GM18520 (cell line): ENCODE measurements around the gene ATP2B3.

Experiments used
- ATAC-seq: cut with Tn5 transposase; IDR thresholded peaks from one replicate; pipeline ENCODE4 v1.9.1; 2021; ENCODE audit not compliant: unreplicated experiment

ATP2B3 gene

GRCh38 chrX:153564047-153564606 lies 46.7 kb downstream of the ATP2B3 start:
- ATAC-seq, result no peak

GRCh38 chrX:153565996-153566580 lies 48.6 kb downstream of the ATP2B3 start:
- no peak for ATAC-seq

DNA sequence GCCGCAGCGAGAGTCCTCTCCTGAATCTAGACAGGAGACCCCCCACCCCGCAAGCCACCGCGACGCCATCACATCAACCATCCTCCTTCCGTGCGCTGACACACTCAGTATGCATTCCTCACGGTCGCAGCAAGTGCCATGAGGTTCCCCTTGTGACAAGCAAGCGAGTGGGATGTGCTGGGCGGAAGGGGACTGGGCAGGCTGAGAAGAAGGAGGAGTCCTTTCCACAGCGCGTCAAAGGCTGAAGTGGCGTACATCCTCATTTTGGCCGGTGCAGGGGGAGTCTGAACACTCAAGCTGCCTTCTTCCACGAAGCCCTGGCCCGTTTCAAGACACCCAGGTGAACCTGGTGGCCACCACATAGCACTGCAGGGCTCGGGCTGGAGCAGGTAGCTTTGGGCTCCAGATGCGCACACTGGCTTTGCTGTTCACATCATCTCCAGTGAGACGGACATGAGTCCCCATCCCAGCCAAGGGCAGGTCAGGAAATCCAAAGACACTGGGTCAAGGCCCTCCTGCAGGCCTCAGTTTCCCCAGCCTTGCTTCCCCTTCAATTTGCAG lies 51.1 kb downstream of the ATP2B3 start:
- no peak for ATAC-seq

DNA sequence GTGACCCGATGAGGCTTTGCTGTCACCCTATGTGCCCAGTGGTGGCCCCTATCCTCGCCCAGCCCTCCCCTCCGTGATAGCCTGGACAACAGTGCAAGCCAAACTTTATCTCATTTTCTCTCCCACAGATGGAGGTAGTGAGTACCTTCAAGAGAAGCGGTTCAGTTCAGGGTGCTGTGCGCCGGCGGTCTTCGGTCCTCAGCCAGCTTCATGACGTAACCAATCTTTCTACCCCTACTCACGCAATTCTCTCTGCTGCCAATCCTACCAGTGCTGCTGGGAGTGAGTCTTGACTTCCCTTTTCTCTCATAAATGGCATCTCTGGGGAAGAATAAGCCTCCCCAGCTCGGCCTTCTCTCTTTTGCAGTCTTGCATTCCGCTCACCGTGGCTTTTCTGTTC lies 52.0 kb downstream of the ATP2B3 start:
- ATAC-seq, result no peak

DNA sequence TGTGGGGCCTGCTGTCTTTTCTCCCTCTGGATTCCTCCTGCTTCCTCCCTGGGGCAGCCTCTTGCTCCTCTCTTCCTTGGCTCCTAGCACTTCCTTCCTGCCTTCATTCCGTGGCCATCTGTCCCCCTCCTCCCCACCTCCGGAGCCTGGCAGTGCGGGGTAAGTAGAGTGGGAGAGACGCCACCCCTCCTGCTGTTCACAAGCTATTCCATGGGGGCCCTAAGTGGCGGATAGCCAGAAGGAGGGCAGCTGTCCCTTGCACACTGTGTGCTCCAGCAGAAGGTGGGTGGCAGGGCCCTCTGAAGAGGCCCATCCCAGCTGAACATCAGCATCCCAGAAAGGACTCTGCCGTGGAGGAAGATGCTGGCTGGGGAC lies 54.1 kb downstream of the ATP2B3 start:
- no peak for ATAC-seq

DNA sequence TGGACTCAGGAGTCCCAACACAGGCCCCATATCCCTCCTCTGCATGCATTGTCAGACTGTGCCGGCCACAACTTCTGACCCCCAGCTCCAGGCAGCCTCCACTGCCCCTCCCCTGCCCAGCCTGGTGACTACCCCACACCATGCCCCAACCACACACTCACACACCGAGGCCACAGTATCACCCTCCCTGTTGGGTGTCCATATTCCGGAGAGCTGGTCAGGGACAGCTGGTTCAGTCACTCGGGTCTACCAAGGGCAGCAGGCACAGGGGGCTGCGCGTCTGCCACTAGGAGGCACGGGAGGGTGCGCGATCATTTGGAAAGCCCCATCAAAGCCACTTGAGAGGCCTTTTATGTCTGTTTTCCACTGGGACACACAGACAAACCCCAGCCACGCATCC lies 55.2 kb downstream of the ATP2B3 start:
- ATAC-seq, result no peak

- ATAC-seq, result no peak
These were observed 56.5 kb downstream of the ATP2B3 start for GRCh38 chrX:153573984-153574383.

DNA sequence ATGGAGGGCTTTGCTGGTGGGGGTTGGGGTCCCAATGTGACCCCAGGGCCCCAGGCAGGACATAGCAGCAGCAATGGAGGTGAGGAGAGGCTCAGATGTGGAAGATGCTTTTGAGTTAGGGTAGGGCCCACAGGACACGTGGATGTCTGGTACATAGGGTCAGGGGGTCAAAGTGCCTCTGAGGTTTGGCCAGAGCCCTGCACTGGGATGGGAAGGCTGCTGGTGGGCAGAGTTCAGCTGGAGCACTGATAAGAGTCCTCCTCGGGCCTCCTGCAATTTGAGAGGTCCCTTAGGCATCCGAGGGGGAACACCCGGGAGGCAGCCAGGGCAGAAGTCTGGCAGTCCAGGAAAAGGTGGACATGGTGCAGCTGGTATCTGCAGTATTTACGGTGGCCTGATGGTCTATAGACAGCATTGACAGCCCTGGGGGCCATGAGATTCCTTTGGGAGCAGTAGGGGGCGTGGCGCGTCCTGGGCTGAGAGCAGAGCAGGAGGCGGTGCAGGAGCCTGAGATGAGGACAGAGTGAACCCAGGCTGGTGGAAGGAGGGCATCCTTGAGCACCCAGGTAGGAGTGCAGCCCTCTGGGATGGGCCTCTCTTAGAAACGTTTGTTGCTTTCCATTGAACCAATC lies 58.9 kb downstream of the ATP2B3 start:
- ATAC-seq, result no peak

DNA sequence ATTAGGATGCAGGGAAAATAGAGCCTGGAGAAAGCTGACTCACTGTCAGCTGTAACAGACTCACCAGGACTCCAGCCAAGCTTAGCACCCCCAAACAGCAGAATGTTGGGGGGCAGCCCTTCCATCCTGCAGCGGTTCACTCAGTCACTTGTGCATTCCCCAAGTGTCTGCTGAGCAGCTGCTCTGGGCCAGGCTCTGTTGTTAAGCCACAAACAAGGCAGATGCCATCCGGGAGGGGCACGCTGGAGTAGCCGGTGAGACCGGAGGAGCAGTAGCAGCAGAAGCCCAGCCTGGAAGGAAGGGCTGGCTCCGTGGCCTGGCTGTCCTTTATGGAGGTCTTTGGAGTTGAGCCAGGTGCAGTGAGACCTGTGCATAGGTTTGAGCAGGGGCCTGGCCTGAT lies 59.5 kb downstream of the ATP2B3 start:
- no peak for ATAC-seq

GRCh38 chrX:153578200-153578835 lies 60.9 kb downstream of the ATP2B3 start:
- no peak for ATAC-seq

DNA sequence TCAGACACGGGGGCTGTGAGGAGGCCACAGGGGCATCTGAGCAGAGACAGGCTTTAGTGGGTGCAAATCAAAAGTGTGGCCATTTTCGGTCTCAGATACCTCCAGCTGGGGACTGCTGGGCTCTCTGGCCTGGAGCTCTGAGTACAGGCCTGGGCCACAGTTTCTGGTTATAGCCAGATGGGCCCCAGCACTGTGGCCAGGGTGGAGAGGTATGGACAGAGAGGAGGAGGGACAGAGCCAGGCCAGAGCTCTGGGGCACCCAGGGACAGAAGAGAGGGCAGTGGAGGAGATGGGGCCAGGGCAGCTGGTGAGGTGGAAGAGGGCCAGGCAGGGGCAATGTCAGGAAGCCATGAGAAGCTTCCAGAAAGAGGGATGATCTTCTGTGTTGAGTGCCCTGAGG lies 61.4 kb downstream of the ATP2B3 start:
- no peak for ATAC-seq

DNA sequence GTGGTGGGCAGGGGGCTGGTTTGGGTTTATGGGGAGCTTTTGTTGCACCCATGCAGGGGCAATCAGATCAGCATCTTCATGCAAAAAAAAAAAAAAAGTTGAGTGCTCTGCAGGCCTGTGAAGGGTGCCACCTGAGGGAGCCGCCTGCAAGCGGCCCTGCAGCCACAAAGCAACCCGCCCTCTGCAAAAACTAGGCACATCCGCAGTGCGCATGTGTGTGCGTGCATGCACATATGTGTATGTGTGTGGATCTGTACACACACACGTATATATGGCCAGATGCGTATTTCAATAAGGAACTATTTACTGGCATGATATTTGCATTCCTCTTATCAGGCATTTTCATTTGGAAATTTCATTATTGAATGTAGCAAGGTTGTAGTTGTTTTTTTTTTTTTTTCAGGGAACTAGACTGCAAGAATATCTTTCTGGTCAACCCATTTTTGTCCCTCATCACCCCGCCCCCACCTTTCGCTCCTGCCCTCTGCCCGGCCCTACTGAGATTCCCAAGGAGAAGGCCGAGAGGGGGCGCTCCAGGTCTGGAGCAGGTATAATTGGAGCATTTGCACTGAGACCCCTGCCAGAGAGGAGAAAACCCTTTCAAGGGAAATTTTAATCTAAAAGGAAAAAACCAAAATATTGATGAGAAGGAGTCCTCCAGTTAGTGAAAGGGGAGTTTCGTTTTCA lies 63.4 kb downstream of the ATP2B3 start:
- no peak for ATAC-seq

DNA sequence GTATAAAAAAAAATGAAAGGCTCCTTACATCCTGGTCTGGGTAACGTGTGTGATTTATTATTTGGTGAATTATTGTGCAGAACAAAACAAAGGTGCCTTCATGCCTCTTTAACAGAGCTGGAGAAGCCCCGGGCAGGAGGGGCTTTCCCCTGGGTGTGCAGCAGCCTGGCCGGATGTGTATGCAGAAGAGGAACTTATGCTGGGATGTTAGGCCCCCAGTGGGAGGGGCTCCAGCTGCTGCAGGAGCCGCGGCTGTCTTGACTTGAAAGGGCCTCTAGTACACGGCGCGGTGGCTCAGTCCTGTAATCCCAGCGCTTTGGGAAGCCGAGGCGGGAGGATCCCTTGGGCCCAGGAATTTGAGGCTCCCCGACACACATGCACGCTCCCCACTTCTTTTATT lies 65.5 kb downstream of the ATP2B3 start:
- peak; percentile 82 for ATAC-seq

GRCh38 chrX:153583433-153583832 lies 66.0 kb downstream of the ATP2B3 start:
- ATAC-seq, result no peak

- no peak for ATAC-seq
These were observed 68.4 kb downstream of the ATP2B3 start for GRCh38 chrX:153585827-153586226.

DNA sequence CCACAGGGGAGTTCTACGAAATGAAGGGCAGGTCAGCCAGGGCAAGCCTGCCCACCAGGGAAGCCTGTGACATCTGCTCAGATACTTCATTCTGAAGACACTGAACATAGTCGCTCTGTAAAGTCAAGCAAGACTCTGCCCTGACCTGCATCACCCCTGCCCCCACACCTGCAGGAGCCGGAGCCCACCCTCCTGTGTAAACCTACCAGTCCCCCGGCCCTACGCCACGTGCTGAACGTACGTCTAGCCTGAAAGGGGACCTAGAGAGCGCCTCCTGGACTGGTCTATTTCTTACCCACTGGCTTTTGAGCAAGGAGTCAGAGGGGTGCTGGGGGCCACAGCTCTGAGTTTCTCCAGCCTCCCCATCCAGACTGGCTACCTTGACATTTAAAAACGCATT lies 69.9 kb downstream of the ATP2B3 start:
- ATAC-seq, result no peak

DNA sequence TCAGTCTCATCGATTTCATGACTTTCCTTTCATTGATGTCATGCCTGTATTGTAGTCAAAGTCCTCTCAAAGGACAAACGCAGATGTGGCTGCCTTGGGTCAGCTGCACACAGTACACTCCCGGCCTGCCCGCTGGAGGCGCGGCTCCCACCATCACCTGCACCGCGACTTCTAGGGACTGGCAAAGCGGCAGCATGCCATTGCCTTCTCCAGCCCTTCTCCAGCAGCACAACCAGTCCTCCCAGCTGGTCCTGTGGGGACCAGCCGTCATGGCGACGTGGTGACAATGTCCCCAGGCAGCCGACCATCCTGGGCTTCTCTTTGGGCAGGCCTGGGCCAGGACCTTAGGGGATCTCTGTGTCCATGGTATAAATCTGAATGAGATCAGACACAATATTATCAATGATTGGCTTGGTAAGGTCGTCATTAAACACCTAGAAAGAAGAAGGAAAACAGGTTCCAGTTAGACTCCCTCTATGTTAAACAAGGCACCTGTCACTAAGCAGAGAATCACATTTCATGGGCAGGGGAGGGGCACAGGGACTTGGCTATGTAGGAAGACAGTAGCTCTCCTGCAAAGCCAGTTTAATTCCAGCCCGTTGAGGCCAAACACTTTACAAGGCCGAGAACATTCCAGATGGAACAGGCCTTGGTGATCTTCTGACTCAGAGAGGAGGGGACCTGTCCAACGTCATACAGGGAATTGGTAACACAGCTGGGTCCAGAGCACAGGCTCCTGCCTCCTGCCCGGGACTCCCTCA lies 70.8 kb downstream of the ATP2B3 start:
- no peak for ATAC-seq

GRCh38 chrX:153588782-153589446 lies 71.5 kb downstream of the ATP2B3 start:
- ATAC-seq, result no peak

DNA sequence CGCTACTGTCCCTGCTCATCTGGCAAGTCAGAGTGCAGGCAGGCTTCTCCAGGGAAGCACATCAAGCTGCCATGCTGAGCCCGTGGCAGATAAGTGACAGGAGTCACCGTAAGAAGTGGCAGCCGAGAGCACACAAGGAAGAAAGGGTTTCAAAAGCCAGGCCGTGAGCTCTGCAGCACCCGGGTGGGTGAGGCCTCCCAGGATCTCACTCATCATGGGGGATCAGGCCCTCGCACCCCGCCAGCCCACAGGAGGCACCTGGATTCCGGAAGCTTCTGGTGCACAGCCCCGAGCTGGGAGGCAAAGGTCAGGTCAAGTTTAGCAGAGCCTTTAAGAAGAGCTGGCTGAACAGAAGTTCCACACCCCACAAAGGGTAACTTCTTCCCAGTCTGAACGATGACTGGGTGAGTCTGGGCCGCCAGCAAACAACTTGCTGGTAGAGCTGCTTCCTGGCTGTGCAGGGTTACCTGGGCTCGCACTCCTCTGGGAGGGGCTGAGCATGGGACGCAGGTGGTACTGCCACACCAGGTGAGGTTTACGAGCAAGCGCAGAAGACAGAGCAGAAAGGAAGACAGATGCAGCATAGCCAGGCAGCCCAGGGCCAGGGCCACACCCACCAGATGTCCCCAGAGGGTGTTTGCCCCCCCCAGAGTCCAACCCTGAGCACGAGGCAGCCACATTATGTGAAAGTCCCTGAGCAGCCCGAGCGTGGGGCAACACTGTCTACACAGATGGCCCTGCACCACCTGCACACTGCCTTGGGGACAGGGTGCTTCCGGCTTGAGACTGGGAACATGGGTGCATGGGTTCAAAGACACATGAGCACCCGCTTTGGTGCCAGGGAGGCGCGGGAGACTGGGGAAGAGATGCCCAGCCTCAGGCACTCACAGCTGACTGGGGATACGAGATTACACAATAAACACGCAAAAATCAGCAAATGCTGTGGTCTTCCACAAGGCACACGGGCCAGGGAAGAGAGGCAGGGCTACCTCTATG lies 73.8 kb downstream of the ATP2B3 start:
- no peak for ATAC-seq
